HG03575 (cell line): ENCODE measurements around the gene FAM20C.

Experiments
- ATAC-seq: cut with Tn5 transposase; IDR thresholded peaks from one replicate; pipeline ENCODE4 v1.9.1; 2021; ENCODE audit not compliant: unreplicated experiment, insufficient number of reproducible peaks, low FRiP score; ENCODE audit errors: extremely low read depth

FAM20C gene

DNA sequence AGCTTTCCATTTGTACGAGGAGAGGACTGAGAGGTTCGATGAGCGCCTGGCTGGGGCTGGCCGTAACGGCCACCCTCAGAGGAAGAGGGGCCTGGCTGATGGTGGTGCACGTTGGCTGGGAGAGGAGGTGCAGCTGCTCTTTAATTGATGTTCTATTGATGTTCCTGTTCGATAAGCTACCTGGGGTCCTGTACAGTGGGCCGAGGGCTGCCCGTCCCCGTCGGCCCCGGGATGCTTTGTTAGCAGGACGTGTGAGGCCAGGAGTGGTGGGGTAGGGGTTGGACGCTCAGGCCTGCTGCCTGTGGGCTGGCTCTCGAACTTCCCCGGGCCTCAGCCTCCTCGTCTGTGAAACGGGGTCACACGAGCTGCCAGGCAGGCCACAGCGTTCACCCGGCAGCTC is 25.4 kb downstream of the FAM20C start:
- ATAC-seq = no peak

DNA sequence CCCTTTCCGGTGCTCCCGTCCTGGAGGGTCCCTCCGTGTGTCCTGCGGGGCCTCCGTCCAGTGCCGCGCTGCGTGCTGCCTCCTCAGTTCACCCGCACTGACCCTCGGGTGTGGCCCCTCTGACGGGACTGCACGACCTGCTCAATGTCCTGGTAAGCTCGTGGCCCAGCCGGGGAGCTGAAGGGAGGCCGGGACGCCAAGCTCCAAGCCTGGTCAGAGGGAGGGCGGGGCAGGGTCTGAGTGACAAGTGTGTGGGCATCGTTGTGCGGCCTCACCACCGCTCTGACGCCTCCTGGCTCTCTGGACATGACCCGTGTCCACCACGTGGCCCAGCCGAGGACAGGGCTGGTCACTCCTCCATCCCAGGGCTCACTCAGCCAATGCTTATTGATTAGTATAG is 25.9 kb downstream of the FAM20C start:
- no peak for ATAC-seq

DNA sequence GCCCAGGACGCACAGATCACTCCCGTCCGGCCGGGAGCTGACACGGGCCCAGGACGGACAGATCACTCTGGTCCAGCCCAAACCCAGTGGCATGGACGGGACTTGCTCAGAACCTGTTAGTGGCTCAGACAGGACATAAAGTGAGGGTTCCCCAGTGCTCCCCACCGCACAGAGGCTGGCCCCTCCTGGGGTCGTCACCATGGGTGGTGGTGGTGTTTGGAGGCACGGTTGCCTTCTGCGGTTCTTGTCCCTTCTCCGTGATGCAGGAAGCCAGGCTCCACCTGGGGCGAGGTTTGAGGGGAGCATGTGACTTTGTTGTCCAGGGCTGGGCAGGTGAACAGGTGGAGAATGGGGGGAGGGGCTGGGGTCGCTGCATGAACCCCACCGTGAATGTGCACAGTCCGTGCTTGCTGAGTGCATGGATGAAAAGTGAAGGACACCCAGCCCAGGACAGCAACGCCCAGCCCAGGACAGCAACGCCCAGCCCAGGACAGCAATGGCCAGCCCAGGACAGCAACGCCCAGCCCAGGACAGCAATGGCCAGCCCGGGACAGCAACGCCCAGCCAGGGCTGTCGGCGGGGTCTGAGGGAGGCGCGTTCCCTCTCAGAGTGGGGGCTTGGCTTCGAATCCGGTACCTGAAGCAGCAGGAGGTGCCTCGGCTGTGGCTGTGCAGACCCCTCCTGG is 26.7 kb downstream of the FAM20C start:
- no peak for ATAC-seq

DNA sequence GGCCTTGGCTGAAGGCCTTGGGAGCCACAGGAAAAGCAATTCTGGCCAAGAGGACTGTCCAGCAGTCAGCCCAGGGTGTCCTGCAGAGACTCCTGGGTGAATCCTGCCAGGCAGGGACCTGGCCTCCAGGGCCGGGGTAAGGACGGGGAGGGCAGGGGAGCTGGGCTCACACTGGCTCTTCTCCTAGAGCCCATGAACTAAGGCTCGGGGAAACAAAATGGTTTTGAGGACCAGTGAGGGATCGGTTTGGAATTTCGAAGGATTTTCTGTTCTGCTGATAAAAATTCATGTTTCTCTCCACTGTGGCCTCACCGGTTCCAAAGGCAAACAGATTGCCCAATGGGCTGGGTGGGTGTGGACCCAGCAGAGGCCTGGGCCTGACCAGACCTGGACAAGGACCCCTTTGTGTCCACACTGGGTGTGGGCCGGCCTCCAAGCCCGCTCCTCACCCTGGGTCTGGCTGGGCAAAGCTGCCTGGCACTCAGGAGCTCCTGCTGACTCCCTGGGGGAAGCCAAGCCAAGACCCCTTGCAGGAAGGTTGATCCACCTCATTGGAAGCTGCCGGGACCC is 27.3 kb downstream of the FAM20C start:
- ATAC-seq = no peak

DNA sequence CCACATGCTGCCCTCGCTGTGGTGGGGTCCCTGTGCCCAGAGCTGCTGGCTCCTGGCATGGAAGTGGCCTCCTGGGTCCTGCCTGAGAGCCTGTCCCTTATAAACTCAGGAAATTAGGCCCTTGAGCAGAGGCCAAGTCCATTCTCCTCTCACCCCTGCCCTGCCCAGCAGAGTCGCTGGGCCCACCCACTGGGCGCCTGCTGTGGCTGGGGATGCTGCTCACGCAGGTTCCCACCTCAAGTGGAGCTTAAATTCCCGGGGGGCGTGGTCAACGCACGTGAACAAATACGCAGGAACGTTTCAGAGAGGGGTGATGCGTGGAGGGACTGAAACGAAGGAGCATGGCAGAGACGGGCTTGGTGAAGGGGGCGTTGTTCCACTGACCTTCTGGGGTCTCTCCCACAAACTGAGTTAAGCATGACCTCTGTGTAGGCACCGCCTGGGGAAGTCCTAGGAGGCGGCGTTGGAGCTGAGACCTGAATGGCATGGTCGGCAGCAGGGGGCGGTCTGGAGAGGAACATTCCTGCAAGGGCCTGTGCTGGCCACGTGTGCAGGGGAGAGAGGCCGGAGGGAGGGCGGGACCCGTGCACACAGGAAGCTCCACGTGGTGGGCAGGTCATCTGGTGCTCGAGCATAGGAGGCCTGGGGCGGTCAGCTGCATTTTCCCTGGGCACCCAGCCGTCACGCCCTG is 27.9 kb downstream of the FAM20C start:
- ATAC-seq = no peak

DNA sequence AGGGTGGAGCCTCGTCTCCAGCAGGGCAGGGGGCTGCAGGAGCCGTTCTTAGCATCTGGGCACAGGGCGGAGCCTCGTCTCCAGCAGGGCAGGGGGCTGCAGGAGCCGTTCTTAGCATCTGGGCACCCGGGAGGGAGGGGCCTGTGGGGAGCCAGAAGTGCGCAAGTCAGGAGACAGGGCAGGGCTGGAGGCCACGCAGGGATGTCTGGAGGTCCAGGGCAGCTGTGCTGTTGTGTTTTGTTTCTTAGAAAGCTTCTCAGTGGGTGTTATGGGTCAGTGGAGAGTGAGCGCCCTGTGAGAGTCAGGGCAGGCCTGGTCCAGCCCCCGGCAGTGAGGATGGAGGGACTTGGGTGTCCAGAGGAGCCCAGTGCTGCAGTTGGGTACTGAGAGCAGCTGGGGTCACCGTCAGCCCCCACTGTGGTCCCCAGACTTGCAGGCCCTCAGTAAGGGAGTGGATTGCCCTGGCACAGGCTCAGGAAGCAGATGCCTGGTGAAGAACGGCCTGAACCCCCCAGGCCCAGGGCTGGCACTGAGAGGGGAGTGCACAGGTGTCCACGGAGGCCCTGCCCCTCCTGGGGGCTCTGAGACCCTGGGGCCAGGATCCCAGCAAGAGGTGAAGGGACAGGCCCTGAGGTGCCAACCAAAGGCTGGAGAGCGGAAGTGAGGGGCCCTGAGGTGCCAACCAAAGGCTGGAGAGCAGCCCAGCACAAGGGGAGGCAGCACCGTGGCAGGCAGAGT is 29.8 kb downstream of the FAM20C start:
- no peak for ATAC-seq

DNA sequence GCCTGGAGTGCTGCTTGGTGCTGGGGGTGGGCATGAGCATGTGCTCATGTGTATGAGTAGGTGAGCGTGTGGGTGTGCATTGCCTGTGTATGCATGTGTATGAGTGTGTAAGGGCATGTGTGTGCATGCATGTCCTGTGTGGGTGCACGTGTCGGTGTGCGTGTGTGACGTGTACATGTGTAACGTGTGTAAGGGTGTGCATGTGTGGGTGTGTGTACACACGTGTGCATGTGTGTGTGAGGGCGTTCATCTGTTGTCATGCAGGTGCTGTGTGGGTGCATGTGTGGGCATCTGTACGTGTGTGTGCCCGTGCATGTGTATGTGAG is 30.3 kb downstream of the FAM20C start:
- no peak for ATAC-seq

DNA sequence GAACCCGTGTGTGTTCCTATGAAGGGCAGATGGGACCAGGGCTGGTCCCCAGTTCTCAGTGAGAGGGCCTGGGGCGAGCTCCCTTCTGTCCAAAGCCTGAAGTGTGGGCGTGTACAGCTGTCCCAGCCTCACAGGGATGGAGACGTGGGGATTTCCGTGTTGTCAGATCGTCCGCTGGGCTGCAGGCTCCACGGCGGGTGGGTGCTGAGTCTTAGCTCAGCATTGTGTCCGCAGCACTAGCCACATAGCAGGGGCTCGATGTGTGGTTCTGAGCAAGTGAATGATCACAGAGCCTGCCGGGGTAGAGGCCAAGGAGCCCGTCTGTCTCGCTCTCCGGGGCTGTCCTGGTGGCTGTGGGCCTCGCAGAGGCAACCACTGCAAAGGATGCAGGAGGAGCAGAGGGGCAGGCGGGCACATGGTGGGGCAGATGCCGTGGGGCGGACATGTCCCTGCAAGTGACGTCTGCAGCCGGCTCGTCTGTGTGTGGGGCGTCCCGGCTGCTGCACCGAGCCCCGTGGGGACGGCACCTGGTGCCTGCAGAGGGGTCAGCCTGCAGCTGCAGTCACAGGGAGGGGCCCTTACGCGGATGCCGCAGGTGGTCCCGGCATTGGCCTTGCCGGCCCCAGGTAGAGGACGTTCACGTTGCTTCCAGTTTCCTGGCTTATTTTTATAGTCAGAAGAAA is 30.9 kb downstream of the FAM20C start:
- no peak for ATAC-seq

DNA sequence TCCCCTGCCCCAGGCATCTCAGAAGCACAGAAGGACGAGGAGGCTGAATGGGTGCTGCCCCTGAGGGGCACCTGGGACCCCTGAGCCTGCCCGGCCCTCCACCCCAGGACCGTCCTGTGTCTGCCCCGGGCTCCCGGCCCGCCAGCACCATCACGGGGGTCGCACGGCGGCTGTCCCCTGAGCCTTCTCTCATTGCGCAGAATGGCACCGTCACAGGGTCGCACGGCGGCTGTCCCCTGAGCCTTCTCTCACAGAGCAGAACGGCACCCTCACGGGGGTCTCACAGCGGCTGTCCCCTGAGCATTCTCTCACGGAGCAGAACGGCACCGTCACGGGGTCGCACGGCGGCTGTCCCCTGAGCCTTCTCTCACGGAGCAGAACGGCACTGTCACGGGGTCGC is 31.5 kb downstream of the FAM20C start:
- ATAC-seq = no peak

DNA sequence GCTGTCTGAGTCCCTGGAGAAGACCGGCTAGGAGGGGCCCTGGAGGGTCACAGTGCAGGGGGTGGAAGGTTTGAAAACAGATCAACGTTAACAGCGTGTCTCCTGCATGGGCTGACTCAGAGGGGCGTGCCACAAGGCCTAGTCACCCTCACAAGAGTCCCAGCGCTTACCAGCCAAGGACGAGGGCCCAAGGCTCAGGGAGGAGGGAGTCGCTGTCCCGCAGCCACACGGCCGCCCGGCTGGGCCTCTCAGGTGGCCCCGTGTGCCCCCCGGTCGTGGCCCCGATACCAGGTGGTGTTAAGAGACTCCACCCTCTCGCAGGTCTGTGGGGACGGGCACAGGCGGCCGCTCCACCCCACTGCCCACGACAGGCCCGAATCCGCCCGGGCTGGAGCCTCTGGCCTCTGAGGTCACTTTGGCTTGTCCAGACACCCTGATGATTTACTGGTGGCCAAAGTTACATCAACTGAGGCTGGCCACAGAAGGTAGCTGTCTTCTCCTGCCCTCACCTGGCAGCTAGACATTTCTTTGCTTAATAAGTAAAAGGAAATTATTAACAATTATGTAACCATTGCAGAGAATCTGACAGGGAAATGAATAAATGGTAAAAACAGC is 34.0 kb downstream of the FAM20C start:
- no peak for ATAC-seq

DNA sequence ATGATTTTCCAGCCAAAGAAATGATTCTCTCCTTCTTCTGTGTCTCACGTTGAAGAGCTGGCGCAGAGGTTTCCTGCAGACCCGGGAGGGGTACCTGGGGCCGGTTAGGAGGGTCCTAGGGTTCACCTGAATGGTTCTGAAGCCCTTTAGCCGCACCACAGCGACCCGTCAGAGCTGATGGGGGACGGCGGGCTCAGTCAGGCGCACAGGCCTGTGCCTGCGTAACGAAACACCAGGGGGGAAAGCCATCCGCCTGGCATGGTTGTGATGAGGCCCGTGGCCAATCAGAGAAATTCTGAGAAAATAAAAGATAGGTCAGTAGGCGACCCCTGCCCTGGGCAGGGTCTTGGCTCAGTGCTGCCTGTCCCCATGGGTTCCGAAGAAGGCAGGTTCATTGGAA is 35.6 kb downstream of the FAM20C start:
- ATAC-seq = no peak

DNA sequence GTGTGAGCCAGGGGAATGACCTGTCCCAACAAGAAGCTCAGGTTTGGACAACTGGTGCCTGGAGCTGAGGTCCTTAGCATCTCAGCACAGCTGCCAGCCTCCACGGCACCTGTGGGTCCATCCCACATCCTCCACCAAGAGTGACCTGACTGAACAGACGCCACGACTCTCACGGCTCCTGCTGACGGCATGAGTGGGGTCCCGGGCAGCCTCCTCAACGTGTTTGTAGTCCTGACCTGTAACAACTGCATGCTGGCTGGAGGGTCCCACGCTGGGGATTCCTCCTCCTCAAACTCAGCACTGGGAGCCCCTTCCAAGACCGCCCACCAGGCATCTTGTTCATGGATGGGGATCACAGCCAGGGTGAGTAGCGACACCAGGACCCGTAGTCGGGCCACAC is 36.2 kb downstream of the FAM20C start:
- ATAC-seq = no peak

DNA sequence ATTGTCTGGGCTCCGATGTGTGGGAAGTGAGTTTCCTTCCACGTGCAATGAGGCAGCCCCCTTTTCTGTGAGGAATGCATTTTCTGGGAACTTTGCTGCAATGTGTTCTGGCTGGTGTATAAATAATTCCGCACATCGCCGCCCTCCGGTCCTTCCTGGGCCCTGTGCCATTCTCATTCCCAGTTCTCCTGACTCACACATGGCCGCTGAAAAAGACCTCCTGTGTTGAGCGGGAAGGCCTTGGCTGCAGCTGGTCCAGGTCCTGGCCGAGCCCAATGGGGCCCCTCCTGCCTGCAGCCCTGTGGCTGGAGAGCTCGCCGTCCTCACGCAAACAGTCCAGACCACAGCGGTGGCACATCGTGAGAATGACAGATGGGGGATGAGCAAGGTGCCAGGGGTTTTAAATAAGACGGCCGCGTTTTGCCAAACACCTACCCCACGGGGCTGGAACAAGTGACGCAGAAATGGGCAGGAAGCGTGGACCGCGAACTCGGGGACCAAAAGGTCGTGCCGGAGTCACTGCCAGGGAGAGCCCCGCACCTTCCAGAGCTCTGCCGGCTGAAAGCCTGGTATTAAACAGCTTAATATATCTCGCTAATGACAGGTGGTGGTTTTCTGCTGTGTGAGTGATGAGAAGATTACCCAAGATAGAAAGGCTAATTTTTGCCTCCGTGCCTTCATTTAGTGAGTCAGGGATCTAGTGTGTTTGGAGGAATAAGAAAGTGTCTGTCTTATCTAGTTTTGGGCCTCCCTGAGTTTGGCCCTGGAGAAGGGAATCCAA is 37.0 kb downstream of the FAM20C start:
- no peak for ATAC-seq

DNA sequence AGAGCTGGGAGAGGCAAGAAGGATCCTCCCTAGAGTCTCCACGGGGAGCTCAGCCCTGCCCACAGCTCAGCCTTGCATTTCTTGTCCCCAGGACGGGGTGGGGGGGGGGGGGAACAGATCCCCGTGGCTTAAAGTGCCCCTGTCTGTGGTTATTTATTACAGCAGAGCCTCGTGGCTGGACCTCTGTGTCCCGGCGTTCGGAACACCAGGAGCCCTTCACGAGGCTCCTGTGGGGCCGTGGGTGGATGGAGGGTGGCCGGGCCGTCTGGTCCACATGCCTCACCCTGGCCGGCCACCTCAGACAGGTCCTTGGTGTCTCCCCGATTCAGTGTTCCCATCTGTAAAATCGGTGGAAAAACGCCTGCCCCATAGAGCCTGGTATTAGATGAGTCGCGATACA is 37.9 kb downstream of the FAM20C start:
- ATAC-seq = no peak

DNA sequence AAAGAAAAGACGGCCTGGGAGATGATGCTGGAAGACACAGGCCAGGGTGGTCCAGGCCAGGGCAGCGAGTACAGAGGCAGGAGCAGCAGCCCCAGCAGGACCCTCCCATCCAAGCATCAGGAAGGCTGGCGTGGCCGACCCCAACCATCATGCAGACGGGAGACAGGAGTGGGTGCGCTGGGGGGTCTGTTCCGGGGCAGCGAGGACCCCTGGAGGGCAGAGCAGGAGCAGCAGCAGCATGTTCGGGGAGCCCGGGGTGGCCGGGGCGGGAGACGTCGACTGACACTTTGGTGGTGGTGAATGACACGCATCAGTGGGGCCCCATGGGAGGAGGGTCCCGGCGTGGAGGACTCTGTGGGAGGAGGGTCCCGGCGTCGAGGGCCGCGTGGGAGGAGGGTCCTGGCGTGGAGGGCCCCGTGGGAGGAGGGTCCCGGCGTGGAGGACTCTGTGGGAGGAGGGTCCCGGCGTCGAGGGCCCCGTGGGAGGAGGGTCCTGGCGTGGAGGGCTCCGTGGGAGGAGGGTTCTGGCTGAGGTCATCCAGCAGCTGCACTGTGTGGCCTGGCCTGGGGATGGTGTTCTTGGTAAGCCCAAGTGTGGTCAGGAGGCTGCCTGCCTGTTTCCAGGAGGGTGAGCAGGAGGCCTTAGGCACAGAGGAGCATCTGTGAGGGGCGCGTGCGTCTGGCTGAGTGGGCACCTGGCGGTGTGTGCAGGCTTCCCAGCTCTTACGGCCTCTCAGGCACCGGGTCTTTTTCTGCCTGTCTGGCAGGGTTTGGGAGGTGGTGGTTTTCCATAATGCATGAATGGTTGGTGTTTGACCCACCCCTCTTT is 38.9 kb downstream of the FAM20C start:
- ATAC-seq = no peak

DNA sequence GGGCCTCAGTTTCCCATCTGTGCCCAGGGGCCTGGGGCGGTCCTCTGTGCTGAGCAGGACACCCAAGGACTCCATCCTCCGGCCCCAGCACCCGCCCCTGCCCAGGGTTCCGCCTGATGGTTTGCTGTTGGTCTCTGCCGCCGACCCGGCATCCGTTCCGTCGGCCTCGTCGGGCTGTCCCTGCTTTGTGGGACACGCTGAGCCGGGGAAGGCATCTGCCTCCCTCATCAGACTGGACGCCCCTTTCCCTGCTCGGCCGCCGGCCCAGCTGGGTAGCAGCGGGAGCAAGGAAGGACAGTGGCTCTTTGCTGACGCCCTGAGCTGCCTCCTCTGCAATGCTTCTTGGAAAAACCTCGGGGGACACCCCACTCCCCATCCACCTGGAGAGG is 39.5 kb downstream of the FAM20C start:
- ATAC-seq = no peak

DNA sequence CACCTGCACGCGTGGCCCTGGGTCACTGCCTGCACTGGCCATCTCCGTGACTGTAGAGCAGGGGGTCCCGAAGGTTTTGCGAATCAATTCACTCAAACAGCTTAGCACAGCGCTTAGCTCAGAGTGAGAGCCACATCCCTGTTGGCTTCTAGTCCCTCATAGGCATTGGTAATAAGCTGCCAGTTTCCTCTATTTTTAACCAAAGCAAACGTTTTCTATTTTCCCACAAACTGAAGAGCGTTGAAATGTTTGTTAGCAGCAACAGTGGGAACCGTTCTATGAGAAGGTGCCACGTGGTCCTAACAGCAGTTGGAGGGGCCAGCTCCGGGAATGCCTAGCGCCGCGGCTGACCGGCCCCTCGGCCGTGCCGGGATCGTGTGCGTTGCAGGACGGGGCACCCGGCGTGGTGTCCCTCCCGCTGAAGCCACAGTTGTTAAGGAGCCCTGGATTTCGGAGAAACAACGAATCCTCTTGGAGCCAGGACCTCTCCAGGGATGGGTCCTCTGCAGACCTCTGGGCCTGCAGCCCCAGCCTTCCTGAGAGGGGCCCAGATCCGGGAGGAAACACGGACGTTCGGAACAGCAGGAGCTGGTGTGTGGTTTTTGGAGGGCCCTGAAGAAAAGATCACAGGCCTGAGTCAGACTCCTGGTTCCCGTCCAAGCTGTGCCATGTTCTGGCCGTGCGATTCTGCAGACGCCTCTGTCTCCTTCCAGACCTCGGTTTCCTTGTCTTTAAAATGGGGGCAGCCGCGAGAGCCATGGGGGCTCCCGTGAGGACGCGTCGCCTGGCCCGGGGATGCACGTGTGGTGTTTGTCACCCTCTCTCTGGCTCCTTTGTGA is 40.3 kb downstream of the FAM20C start:
- ATAC-seq = no peak
